A549 (cell line): ENCODE data around the gene NME7. TPM values are rescaled to one million over a fixed set of nuclear protein-coding genes. Genes with fewer than 3 reads are reported as not detected.

Experiments used
- ATAC-seq, 2 experiments: fragments of 200-7000 bp in 1 of 2; fragments of >200 bp in 1 of 2; cut with Nextera tagmentation in 1 of 2; cut with Tn5 transposase in 1 of 2; 3 replicates each; pipeline versions ENCODE4 v1.8.0 to v1.9.1; 2018 to 2020; ENCODE audit warnings: mild to moderate bottlenecking in 1 of 2, moderate library complexity in 1 of 2
- CTCF ChIA-PET: fragments of 300-600 bp; sonication (Branson Sonifier 250); formaldehyde crosslinking; extraction: SDS; loops from one replicate; lab custom pipeline; 2021; ENCODE audit warnings: antibody characterized with exemption, inconsistent platforms; lab: Yijun Ruan, JAX
- POLR2A ChIA-PET: fragments of 350-600 bp; formaldehyde crosslinking; extraction: SDS; loops from one replicate; lab custom pipeline; 2021; ENCODE audit warnings: antibody characterized with exemption, inconsistent platforms; lab: Yijun Ruan, JAX
- DNase-seq, 2 experiments: peaks; one replicate each; pipeline versions ENCODE4 v3.0.0 to v3.0.0-alpha.2; 2011 to 2016; ENCODE audit warnings: low read depth in 1 of 2, low spot score in 1 of 2
- FAIRE-seq: peaks from 2 replicates; lab custom pipeline; 2011; peaks lifted over from hg19 to GRCh38; lab: Jason Lieb, UNC
- H3K27ac ChIP-seq, 2 experiments: fragments of >200 bp; sonication (Bioruptor Twin); formaldehyde crosslinking; 3 replicates each; pipeline ENCODE4 v1.5.1; 2016 to 2017
- H3K4me1 ChIP-seq: fragments of >200 bp; sonication (Bioruptor Twin); formaldehyde crosslinking; 3 replicates; pipeline ENCODE4 v1.6.1; 2016
- H3K4me2 ChIP-seq: fragments of >200 bp; sonication (Bioruptor Twin); formaldehyde crosslinking; 3 replicates; pipeline ENCODE4 v1.6.1; 2016
- H3K4me3 ChIP-seq: fragments of >200 bp; sonication (Bioruptor Twin); formaldehyde crosslinking; 3 replicates; pipeline ENCODE4 v1.5.1; 2016
- H3K9me3 ChIP-seq: fragments of >200 bp; sonication (Bioruptor Twin); formaldehyde crosslinking; 3 replicates; pipeline ENCODE4 v1.6.1; 2016
- ESRRA ChIP-seq: fragments of 150-350 bp; IDR thresholded peaks from 2 replicates; pipeline ENCODE4 v1.6.1; 2014; ENCODE audit warnings: mild to moderate bottlenecking, low read length, borderline replicate concordance
- FOXS1 ChIP-seq: fragments of 250-450 bp; sonication (Bioruptor Pico); IDR thresholded peaks from 2 replicates; pipeline ENCODE4 v1.5.0; 2020; ENCODE audit warnings: mild to moderate bottlenecking, moderate library complexity
- GATA3 ChIP-seq: IDR thresholded peaks from 2 replicates; pipeline ENCODE4 v1.6.1; 2012; ENCODE audit warnings: borderline replicate concordance
- HOXA7 ChIP-seq: fragments of 250-450 bp; sonication (Bioruptor Pico); IDR thresholded peaks from 2 replicates; pipeline ENCODE4 v1.5.0; 2020; ENCODE audit warnings: mild to moderate bottlenecking, moderate library complexity
- JUNB ChIP-seq: fragments of >200 bp; sonication (Bioruptor Twin); formaldehyde crosslinking; IDR thresholded peaks from 2 replicates; pipeline ENCODE4 v1.6.1; 2016
- KDM1A ChIP-seq: fragments of 200-600 bp; sonication (generic); IDR thresholded peaks from 2 replicates; pipeline ENCODE4 v1.6.1; 2016; ENCODE audit warnings: low read depth, mild to moderate bottlenecking
- MAFK ChIP-seq: fragments of 450-650 bp; IDR thresholded peaks from 2 replicates; pipeline ENCODE4 v1.6.1; 2014; ENCODE audit not compliant: partially characterized antibody
- POLR2A ChIP-seq: IDR thresholded peaks from 2 replicates; pipeline ENCODE4 v1.6.1; 2012; ENCODE audit warnings: mild to moderate bottlenecking, low read length
- RAD21 ChIP-seq, 2 experiments: fragments of >200 bp in 1 of 2; sonication (Bioruptor Twin) in 1 of 2; formaldehyde crosslinking in 1 of 2; IDR thresholded peaks in 1 of 2; conservative IDR thresholded peaks in 1 of 2; 2 replicates in 1 of 2; 3 replicates in 1 of 2; pipeline ENCODE4 v1.6.1; 2012 to 2018; ENCODE audit warnings: inconsistent platforms in 1 of 2
- SREBF2 ChIP-seq: fragments of 450-650 bp; IDR thresholded peaks from 2 replicates; pipeline ENCODE4 v1.6.1; 2014; ENCODE audit warnings: mild to moderate bottlenecking, moderate library complexity
- WGBS: methylation state at CpG from one replicate; pipeline ENCODE4 v1.1.6; 2017; ENCODE audit errors: missing lambda C conversion rate; 5-methylcytosine and 5-hydroxymethylcytosine counted together
- polyA plus RNA-seq, 4 experiments: library from polyadenylated mRNA; depleted of rRNA in 3 of 4; stranded (reverse); fragments of >200 nt; fragmentation: RNase III in 1 of 4; extraction: RNeasy Plus Mini Kit Qiagen cat#74134 plus additional on column Dnase treatment in 1 of 4; gene quantifications; 2 replicates in 3 of 4; 3 replicates in 1 of 4; pipeline ENCODE4 v1.2.3, GENCODE V29; 2011 to 2017
- TF ChIP-seq, protein P1 (sequence below): fragments of 200-600 bp; sonication (generic); IDR thresholded peaks from 2 replicates; pipeline ENCODE4 v1.6.1; 2016; ENCODE audit warnings: antibody characterized with exemption, mild to moderate bottlenecking, moderate library complexity
- TF ChIP-seq, protein P2 (sequence below): fragments of >200 bp; sonication (Bioruptor Twin); formaldehyde crosslinking; IDR thresholded peaks from 3 replicates; pipeline ENCODE4 v1.6.1; 2016

NME7 gene
- polyA plus RNA-seq, 2 of the 4 experiments (the other 2 are of a cell fraction), result 39.5 to 62.3 TPM

DNA sequence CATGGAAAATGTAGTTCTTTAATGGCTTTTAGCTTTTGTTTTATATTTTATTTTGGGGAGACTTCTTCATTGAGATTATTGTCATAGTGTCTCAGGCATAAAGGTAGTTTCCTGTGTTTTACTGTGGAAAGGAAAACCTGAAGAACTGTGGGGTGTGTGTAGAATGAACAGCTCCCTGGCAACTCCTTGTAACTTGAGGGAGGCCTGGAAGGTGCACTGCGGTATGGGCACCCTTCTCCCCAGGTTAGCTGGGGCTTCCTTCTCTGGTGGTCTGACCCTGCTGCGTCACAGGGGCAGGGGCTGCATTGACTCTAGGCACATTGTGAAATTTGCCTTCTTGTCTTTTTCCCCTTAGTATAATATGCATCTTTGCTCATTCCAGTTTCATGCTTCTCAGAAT is 259.4 kb downstream of the NME7 start (continued):
- TF ChIP-seq, protein P1, sequence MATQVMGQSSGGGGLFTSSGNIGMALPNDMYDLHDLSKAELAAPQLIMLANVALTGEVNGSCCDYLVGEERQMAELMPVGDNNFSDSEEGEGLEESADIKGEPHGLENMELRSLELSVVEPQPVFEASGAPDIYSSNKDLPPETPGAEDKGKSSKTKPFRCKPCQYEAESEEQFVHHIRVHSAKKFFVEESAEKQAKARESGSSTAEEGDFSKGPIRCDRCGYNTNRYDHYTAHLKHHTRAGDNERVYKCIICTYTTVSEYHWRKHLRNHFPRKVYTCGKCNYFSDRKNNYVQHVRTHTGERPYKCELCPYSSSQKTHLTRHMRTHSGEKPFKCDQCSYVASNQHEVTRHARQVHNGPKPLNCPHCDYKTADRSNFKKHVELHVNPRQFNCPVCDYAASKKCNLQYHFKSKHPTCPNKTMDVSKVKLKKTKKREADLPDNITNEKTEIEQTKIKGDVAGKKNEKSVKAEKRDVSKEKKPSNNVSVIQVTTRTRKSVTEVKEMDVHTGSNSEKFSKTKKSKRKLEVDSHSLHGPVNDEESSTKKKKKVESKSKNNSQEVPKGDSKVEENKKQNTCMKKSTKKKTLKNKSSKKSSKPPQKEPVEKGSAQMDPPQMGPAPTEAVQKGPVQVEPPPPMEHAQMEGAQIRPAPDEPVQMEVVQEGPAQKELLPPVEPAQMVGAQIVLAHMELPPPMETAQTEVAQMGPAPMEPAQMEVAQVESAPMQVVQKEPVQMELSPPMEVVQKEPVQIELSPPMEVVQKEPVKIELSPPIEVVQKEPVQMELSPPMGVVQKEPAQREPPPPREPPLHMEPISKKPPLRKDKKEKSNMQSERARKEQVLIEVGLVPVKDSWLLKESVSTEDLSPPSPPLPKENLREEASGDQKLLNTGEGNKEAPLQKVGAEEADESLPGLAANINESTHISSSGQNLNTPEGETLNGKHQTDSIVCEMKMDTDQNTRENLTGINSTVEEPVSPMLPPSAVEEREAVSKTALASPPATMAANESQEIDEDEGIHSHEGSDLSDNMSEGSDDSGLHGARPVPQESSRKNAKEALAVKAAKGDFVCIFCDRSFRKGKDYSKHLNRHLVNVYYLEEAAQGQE, result no peak
- TF ChIP-seq KDM1A, result no peak
- TF ChIP-seq FOXS1, result no peak

DNA sequence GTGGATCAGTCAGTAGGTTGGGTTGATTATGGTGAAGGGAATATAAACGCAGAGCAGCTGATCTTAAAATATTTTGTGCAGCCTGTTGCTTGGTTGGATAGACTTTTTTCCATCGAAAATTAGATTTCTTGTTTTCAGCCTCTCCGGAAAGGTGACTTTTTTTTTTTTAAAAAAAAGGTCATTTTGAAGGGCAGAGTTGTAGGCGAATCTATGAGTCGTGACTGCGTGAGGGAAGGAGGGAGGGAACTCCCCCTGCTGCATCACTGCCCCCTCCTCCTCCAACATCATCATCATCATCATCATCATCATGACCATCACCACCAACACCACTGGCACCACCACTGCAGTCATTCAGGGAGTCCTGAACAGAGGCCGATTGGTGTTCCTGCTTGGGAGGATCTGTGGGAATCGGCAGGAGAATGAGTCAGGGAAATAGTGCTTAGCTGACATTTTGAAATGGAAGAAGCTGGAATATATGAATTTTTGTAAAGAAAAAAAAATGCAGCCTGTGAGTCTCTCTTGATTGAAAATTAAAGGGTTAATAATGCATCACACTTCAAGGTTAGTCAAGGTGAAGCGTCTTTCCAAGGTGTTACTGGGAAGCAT is 259.9 kb downstream of the NME7 start:
- under 1% methylated on average over 9 of the region's 9 CpGs for WGBS
- H3K9me3 ChIP-seq, result no peaks in the 10 kb centered on the region
- H3K4me3 ChIP-seq, result peak overlapping the region; percentile 92
- ChIA-PET CTCF (interaction anchor here (0.7 to 2.6 kb wide), 6 partner anchors 10 to 504 kb away, joined by 3 to 18 read pairs (median 4); no protein-coding TSS in a partner anchor), POLR2A (interaction anchor here (0.8 to 4.4 kb wide), 5 partner anchors 9 to 395 kb away, joined by 3 to 42 read pairs (median 4); no protein-coding TSS in a partner anchor)
- DNase-seq (peak in 1 of 2 experiments; percentile 64), ATAC-seq (no peak), FAIRE-seq (no peak)
- H3K4me1 ChIP-seq, result peaks cover 49% of the 10 kb centered on the region
- H3K4me2 ChIP-seq, result peak overlapping the region; percentile 98
- H3K27ac ChIP-seq, result peak overlapping the region; percentile 96 to 98
- TF ChIP-seq, protein P2, sequence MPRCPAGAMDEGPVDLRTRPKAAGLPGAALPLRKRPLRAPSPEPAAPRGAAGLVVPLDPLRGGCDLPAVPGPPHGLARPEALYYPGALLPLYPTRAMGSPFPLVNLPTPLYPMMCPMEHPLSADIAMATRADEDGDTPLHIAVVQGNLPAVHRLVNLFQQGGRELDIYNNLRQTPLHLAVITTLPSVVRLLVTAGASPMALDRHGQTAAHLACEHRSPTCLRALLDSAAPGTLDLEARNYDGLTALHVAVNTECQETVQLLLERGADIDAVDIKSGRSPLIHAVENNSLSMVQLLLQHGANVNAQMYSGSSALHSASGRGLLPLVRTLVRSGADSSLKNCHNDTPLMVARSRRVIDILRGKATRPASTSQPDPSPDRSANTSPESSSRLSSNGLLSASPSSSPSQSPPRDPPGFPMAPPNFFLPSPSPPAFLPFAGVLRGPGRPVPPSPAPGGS, result 0 out of 3 replicates have a peak, but pooled peaks have one; percentile 28
- TF ChIP-seq ESRRA, result peak; percentile 6; the same call in 1 of the 2 replicates
- no peak for TF ChIP-seq JUNB
- TF ChIP-seq MAFK, result peak; percentile 90
- TF ChIP-seq POLR2A, result 0 out of 2 replicates have a peak, but pooled peaks have one; percentile 12
- TF ChIP-seq HOXA7 (CRISPR knock-in tag), result no peak
- TF ChIP-seq SREBF2, result no peak
- 0 out of 5 replicates have a peak, but pooled peaks of 1 of the 2 experiments have one; percentile 16 for TF ChIP-seq RAD21 (conservative IDR thresholded peaks at IDR 0.05 in 1 of 2, IDR thresholded peaks at IDR 0.05 in 1 of 2)
- TF ChIP-seq, protein P1, result no peak

DNA sequence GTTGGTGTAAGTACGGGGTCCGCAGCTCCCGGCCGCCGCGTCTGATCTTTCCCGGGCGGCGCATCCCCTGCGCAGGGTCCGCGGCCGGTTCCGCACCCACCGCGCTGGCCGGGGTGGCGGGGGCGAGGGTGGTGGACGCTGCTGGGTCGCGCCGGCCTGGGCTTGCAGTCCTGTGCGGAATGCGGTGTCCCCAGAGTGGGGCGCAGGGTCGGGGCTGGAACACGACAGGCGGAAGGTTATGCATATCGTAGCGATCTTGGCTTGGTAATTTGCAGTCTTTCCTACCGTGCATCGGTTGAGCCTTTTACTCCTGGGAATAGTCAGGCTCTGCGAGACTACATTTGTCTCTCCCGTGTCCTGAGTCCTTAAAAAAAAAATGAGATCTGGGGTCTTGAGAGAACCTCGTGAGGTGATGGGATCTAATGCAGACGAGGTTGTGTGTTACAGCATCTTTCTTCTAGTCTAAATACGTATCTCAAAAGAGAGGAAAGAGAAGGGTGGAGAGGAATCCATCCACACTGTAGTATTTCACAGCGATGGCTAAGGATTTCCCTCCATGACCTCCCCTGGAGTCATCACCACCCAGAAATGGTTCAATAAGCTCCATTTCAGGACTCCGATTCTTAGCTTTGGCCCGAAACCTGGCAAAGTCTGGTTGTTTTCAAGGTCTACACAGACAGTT is 260.5 kb downstream of the NME7 start:
- FAIRE-seq (no peak), DNase-seq (no peak), ATAC-seq (no peak)
- H3K27ac ChIP-seq, result peak overlapping the region; percentile 96 to 98
- H3K4me3 ChIP-seq, result peak overlapping the region; percentile 92
- TF ChIP-seq KDM1A, result no peak
- 0 out of 2 replicates have a peak, but pooled peaks have one; percentile 6 for TF ChIP-seq GATA3
- CTCF ChIA-PET, result interaction anchor here (0.7 to 3.1 kb wide), 7 partner anchors 11 to 504 kb away, joined by 3 to 18 read pairs (median 4); no protein-coding TSS in a partner anchor
- POLR2A ChIA-PET, result interaction anchor here (0.7 to 4.4 kb wide), 13 partner anchors 9 to 508 kb away, joined by 3 to 42 read pairs (median 3); partner anchors contain the start of genes BLZF1 and NME7
- H3K9me3 ChIP-seq, result no peaks in the 10 kb centered on the region
- 2% methylated on average over 21 of the region's 41 CpGs for WGBS
- H3K4me1 ChIP-seq, result peaks cover 49% of the 10 kb centered on the region
- H3K4me2 ChIP-seq, result peak overlapping the region; percentile 98
